GM12875 (cell line): Measurements from ENCODE around the gene CHCHD3.

Experiments
- H3K4me3 ChIP-seq: one replicate; pipeline ENCODE4 v1.5.1; 2011; ENCODE audit warnings: low read depth, low read length, control low read depth
- TF ChIP-seq, protein P1 (sequence below): IDR thresholded peaks from 2 replicates; pipeline ENCODE4 v1.5.1; 2011; ENCODE audit warnings: low read depth, mild to moderate bottlenecking, control low read depth, inconsistent platforms, low read length, moderate library complexity, borderline replicate concordance; ENCODE audit not compliant: insufficient read depth

CHCHD3 gene

DNA sequence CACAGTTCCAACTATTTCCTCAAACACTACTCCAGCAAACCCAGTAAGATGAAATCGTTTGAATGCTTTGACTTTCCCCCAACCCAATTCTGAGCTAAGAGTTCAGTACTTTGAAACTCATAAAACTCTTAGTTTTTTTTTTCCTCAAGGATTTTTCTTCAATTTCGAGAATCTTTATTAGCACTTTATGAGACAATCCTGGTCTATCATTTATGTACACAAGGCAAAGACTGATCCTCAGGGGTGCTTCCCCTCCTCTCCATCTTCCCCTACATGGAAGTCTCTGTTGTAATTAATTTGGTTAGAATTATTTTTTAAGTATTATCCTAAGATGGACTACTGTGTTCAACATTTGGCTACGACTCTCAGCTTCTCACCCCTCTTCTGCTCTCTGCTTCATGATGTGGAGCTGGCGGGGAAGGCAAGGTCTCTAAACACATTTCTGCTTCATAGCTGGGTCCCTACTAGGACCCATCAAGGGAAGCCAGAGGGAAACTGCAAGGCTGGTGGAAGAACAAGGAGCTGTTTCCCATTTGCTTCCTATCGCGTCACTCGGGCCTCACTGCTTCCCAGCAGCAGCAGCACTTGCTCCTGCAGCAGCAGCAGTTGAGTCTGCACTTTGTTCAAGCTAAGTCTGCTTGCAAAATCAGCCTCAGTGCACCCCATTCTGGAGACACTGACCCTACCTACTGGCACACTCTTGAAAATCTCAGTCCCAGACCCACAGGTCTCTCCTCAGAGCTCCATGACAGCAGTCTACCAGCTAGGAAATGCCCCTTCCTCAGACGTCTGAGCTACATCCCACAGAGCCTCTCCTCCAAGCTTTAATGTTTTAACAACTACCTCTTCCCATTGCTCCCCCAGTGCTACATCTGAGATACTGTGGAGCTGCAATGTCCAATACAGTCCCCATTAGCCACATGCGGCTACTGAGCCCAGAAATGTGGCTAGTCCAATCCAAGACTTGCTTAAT lies 90.0 kb downstream of the CHCHD3 start:
- H3K4me3 ChIP-seq = no peak overlapping the region
- TF ChIP-seq, protein P1, sequence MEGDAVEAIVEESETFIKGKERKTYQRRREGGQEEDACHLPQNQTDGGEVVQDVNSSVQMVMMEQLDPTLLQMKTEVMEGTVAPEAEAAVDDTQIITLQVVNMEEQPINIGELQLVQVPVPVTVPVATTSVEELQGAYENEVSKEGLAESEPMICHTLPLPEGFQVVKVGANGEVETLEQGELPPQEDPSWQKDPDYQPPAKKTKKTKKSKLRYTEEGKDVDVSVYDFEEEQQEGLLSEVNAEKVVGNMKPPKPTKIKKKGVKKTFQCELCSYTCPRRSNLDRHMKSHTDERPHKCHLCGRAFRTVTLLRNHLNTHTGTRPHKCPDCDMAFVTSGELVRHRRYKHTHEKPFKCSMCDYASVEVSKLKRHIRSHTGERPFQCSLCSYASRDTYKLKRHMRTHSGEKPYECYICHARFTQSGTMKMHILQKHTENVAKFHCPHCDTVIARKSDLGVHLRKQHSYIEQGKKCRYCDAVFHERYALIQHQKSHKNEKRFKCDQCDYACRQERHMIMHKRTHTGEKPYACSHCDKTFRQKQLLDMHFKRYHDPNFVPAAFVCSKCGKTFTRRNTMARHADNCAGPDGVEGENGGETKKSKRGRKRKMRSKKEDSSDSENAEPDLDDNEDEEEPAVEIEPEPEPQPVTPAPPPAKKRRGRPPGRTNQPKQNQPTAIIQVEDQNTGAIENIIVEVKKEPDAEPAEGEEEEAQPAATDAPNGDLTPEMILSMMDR = no peak

DNA sequence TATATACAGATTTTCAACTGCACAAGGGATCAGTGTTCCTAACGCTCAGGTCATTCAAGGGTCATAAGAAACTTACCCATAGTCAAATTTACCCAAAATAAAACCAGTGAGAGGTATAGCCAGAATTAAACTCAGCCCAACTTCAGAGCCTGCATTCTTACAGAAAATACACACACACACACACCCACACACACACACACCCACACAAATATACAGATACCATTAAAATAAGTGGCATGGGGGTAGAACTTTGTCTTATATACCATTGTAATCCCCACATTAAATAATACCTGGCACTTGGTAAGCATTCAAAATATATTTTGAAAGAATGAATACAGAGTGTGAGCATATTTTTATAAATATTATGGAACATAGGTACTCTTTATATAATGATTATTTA lies 93.8 kb downstream of the CHCHD3 start:
- TF ChIP-seq, protein P1 = no peak

DNA sequence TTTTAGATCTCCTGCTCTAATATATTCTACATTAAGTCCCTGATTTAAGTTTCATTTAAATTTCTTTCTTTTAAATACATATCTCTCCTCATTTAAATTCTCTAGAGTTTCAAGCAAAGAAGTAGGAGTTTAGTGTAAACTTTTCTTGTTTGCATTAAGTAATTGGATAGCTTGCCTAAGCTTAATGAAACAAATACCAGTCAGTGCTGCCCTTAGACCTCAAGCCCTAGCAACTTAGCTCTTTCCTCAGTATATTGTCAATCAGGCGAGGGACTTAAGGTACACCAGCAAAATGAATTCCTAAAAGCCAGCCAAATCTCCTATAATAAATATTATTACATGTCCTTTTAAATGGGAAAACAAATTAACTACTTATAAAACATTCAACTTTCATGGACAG lies 101.5 kb downstream of the CHCHD3 start:
- H3K4me3 ChIP-seq = no peak overlapping the region
- TF ChIP-seq, protein P1 = no peak

More for the DNA sequence above, 93.8 kb downstream of the CHCHD3 start:
- no peak overlapping the region for H3K4me3 ChIP-seq

DNA sequence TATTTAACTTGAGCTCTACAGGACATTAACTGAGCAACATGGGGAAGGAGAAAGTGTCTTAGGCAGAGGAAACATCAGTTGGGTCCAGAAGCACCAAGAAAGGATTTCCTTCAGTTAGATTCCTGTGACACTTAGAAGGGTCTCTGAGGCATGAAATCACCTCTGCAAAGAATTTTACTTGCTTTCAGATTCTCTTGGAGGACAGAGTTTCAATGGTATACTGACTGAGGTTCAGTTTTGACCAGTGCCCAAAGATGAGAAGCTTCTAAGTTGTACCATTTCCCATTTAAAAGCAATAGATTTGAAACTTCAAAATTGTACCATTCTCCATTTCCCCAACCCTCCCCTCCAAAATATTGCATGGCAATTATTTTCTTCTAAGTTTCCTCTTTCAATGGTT lies 102.4 kb downstream of the CHCHD3 start:
- TF ChIP-seq, protein P1 = no peak
- no peak overlapping the region for H3K4me3 ChIP-seq

DNA sequence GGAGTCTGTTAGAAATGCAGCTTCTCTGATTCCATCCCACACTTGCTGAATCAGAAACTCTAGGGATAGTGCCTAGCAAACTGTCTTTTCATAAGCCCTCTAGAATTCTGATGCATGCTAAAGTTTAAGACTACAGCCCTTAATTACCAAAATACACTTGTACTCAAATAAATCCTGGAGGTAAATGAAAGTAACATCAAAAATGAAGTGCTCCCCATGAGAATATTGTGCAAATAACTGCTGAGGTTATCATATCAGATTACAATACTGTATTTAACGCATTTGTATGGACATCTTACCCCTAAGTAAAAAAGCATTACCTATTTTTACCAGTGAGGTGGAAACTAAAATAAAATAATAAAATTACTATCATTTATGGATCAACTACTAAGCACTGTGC lies 104.7 kb downstream of the CHCHD3 start:
- TF ChIP-seq, protein P1 = no peak
- H3K4me3 ChIP-seq = no peak overlapping the region

DNA sequence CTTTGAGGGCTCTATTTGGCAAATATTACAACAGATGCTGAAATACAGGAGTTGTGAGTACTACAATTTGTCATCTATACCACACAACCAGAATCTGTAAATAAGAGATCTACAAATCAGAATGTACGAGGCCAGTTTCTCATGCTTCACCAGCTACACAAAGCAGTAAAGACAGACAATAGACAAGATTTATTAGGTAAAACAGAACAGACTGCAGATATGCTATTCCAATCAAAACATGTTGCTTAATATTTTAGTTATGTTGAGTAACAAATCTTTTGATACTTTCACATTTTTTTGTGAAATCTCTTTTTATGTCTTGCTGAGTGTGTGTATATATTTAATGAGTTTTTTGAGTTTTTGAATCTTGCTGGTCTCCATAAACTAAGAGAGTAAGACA lies 109.1 kb downstream of the CHCHD3 start:
- TF ChIP-seq, protein P1 = no peak
- no peak overlapping the region for H3K4me3 ChIP-seq

DNA sequence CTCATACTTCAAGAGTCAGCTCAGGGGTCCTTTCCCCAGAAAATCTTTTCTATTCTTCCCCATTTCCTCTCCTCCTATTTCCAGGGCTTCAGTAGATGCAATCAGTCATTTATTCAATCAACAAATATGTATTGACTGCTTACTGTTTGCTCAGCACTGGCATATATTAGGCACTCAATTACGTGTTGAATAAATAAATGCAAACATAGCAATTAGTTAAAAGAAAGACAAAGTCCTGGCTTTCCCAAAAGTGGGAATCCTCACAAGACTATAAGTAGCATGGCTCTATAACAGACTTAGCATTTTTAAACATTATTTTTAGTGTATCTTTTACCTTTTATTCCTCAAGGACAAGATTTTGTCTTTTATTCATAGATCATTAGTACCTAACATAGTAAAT lies 111.6 kb downstream of the CHCHD3 start:
- H3K4me3 ChIP-seq = no peak overlapping the region
- TF ChIP-seq, protein P1 = no peak
